IPS-15b (cell line): Measurements from ENCODE around the gene SPRTN.

ENCODE experiments used
- H3K27me3 ChIP-seq: one replicate; pipeline ENCODE4 v1.6.1; 2013; ENCODE audit warnings: low read length; ENCODE audit not compliant: control insufficient read depth, insufficient read depth
- H3K36me3 ChIP-seq: one replicate; pipeline ENCODE4 v1.6.1; 2013; ENCODE audit warnings: low read length; ENCODE audit not compliant: control insufficient read depth, insufficient read depth
- H3K4me1 ChIP-seq: one replicate; pipeline ENCODE4 v1.6.1; 2013; ENCODE audit warnings: mild to moderate bottlenecking, low read length; ENCODE audit not compliant: control insufficient read depth, insufficient read depth
- H3K4me3 ChIP-seq: one replicate; pipeline ENCODE4 v1.5.1; 2013; ENCODE audit warnings: low read depth, low read length
- H3K9ac ChIP-seq: one replicate; pipeline ENCODE4 v1.6.1; 2013; ENCODE audit warnings: low read depth, mild to moderate bottlenecking, low read length
- H3K9me3 ChIP-seq: one replicate; pipeline ENCODE4 v1.6.1; 2013; ENCODE audit warnings: mild to moderate bottlenecking, low read length; ENCODE audit not compliant: control insufficient read depth, insufficient read depth

SPRTN gene, protein sequence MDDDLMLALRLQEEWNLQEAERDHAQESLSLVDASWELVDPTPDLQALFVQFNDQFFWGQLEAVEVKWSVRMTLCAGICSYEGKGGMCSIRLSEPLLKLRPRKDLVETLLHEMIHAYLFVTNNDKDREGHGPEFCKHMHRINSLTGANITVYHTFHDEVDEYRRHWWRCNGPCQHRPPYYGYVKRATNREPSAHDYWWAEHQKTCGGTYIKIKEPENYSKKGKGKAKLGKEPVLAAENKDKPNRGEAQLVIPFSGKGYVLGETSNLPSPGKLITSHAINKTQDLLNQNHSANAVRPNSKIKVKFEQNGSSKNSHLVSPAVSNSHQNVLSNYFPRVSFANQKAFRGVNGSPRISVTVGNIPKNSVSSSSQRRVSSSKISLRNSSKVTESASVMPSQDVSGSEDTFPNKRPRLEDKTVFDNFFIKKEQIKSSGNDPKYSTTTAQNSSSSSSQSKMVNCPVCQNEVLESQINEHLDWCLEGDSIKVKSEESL

DNA sequence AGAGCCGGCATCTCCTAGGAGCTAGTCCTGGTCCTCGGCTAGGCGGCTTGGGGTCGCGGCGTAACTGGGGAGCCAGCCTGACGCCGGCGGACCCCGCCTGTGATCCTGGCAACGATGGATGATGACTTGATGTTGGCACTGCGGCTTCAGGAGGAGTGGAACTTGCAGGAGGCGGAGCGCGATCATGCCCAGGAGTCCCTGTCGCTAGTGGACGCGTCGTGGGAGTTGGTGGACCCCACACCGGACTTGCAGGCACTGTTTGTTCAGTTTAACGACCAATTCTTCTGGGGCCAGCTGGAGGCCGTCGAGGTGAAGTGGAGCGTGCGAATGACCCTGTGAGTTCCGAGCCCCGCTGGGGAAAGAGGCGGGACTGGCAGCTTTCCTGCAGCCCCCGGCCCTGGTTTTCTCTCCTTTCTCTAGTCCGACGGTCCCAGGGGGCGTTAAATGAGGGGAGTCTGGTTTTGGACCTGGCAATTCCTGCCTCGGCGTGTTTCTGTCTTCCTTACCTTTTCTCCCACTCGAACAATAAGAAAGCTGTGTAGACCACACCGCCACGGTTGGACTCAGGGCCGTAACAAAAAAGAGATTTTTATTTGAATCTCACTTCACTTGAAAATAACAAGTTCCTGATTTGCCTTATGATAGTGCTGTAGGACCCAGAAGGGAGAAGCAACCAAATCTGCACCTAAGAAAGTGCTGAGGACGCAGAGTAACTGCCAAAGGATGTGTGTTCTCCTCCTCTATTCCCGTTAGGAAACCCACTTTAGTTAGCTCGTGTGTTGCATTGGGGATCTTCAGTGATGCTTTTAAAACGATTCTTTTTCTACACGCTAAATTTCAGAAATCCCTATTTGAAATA lies at the start of gene SPRTN:
Gene SPRTN (plus strand): TSS at position 24 of the 859 bp plus-strand sequence. CDS start 91 bp downstream, at position 115.
- Histone ChIP-seq H3K9me3 (no peaks in the 10 kb centered on the region), H3K4me3 (peak within 1 kb of the TSS; percentile 92), H3K9ac (peak within 1 kb of the TSS; percentile 88), H3K36me3 (no peaks in the 10 kb centered on the region), H3K4me1 (peaks cover 3% of the 10 kb centered on the region), H3K27me3 (no peaks in the 10 kb centered on the region)

DNA sequence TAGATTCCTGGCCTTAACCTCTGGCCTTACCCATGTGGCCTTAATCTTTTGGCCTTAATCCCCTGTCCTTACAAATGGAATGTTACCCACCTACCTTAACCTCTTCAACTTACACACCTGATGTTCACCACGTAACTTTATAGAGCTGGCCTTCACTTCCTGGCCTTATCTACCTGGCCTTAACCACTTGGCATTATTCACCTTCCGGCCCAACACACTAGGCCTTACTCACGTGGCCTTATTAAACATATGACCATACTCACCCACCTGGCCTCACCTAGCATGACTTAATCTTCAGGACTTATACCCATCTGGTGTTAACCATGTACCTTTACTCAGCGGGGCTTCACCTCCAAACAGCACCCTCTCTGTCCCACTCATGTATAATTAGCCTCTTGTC lies 42.2 kb upstream of the SPRTN start:
- H3K4me3 ChIP-seq = no peak overlapping the region
- no peaks in the 10 kb centered on the region for H3K36me3 ChIP-seq

DNA sequence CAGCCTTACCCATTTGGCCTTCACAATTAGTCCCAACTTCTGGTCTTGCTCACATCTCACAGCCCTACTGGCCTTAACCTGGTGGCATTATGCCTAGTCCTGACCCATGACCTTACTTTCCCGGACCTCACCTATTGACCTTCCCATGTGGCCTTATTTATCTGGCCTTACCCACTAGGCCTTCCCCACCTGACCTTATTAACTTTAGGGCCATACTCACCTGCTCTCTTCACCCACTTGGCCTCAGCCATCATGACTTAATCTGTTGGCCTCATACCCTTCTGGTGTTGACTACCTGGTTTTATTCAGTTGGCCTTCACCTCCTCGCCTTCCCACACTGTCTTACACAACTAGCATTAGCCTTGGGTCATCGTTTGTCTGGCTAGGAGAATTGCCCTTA lies 36.1 kb upstream of the SPRTN start:
- Histone ChIP-seq H3K4me1 (no peaks in the 10 kb centered on the region), H3K36me3 (no peaks in the 10 kb centered on the region), H3K9ac (no peak overlapping the region), H3K9me3 (no peaks in the 10 kb centered on the region), H3K4me3 (no peak overlapping the region), H3K27me3 (no peaks in the 10 kb centered on the region)

More for the DNA sequence above, 42.2 kb upstream of the SPRTN start:
- no peaks in the 10 kb centered on the region for H3K4me1 ChIP-seq
- no peaks in the 10 kb centered on the region for H3K9me3 ChIP-seq
- H3K27me3 ChIP-seq = no peaks in the 10 kb centered on the region
- H3K9ac ChIP-seq = no peak overlapping the region

DNA sequence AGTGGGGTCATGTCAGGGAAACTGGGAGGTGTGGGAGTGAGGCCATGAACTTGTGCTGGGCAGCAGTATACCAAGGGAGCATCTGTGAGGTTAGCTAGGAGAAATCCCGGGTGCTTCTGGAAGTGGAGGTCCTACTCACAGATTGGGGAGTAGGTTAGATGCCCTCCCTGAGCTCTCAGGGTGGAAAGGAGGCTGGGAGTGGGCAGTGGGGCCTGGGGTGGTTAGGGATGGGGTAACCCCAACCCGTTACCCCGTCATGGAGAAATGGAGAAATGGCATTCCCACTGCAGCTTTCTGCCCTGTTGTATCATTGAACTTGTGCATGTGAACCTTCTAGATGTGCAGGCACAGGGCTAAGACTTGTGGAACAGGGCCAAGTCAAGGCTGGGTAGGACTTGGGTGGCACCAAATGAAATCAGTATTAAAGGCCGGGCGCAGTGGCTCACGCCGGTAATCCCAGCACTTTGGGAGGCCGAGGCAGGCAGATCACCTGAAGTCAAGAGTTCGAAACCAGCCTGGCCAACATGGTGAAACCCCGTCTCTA lies 27.6 kb upstream of the SPRTN start:
- H3K36me3 ChIP-seq = no peaks in the 10 kb centered on the region
- no peak overlapping the region for H3K9ac ChIP-seq
- H3K9me3 ChIP-seq = no peaks in the 10 kb centered on the region
- no peaks in the 10 kb centered on the region for H3K27me3 ChIP-seq
- H3K4me1 ChIP-seq = no peaks in the 10 kb centered on the region
- no peak overlapping the region for H3K4me3 ChIP-seq

DNA sequence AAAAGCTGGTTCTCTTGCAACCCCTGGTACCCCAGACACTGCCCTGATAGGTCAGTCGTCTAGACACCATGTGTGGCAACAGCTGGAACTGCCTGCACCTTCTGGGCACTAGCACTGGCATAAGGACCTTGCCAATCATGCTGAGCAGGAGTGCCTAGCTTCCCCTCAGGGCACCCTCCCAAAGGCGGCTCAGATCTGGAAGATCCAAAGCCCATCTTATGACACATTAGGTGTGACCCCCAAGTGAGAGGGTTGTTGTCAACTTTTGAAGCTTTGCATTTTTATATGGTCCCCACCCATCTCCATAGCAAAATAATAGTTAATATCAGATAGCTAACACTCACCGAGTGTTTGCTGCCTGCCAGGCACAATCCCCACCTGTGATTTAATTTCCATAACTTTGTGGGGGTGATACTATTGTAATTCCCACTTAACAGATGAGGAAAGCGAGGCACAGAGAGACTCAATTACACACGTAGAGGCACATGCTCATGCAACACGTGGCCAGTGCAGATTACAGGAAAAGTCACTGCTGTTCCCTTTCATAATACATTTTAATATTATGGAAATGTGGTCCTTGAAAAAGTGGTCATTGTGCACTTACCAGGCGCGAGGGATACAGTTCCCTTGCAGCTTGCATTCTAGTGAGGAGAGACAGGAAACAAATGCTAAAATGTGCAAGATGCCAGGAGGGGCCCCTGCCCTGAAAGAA lies 26.2 kb upstream of the SPRTN start:
- no peaks in the 10 kb centered on the region for H3K9me3 ChIP-seq
- no peaks in the 10 kb centered on the region for H3K27me3 ChIP-seq
- H3K9ac ChIP-seq = no peak overlapping the region
- no peak overlapping the region for H3K4me3 ChIP-seq
- no peaks in the 10 kb centered on the region for H3K36me3 ChIP-seq
- H3K4me1 ChIP-seq = no peaks in the 10 kb centered on the region

DNA sequence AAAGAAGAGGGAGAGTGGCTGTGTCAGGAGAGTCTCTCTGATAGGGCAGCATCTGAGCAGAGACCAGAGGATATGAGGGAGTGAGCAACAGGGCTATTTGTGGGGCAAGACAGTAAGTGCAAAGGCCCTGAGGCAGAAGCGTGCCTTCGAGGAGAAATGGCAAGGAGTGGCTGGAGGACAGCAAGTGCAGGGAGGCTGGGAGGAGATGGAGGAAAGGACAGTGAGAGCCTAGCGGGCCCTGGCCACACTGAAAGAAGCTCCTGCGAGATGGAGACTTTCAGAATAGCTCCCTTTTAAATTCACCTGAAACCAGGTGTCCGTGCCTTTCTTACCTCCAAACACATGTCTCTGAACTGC lies 25.7 kb upstream of the SPRTN start:
- no peak overlapping the region for H3K4me3 ChIP-seq
- H3K4me1 ChIP-seq = no peaks in the 10 kb centered on the region
- H3K36me3 ChIP-seq = no peaks in the 10 kb centered on the region
- H3K9me3 ChIP-seq = no peaks in the 10 kb centered on the region
- no peak overlapping the region for H3K9ac ChIP-seq
- H3K27me3 ChIP-seq = no peaks in the 10 kb centered on the region

DNA sequence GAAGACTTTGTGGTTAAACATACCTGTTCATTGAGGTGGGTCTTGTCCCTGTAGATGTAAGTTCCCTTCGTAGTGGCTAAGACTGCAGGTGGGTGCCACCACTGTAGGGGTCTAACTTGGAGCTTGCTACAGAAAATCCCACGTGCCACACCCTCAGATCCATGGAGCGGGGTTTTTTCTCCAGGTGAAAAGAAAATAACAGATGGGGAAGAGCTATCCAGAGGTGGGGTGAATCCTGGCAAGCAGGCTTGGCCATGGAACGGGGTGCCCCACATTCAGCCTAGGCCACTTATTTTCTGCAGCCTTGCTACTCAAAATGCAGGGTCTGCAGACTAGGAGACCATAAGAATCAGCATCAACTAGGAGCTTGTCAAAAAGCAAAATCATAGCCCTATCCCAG lies 24.4 kb upstream of the SPRTN start:
- Histone ChIP-seq H3K36me3 (no peaks in the 10 kb centered on the region), H3K9ac (no peak overlapping the region), H3K4me3 (no peak overlapping the region), H3K27me3 (no peaks in the 10 kb centered on the region), H3K9me3 (no peaks in the 10 kb centered on the region), H3K4me1 (no peaks in the 10 kb centered on the region)

DNA sequence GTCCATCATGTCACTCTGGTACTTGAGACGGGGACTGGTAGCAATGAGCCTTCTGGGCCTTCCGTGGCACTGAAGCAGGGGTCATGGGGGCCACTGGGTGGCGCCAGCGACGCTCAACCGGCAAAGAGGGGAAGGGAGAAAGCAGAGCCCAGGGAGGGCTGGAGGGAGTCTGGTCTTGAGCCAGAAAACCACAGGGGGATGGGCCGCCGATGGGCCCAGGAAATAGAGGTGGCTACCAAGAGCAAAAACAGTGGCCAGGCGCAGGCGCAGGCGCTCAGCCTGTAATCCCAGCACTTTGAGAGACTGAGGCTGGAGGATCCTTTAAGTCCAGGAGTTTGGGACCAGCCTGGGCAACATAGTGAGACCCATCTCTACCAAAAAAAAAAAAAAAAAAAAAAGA lies 22.2 kb upstream of the SPRTN start:
- Histone ChIP-seq H3K9ac (no peak overlapping the region), H3K27me3 (no peaks in the 10 kb centered on the region), H3K4me1 (no peaks in the 10 kb centered on the region), H3K36me3 (no peaks in the 10 kb centered on the region), H3K4me3 (no peak overlapping the region), H3K9me3 (no peaks in the 10 kb centered on the region)

DNA sequence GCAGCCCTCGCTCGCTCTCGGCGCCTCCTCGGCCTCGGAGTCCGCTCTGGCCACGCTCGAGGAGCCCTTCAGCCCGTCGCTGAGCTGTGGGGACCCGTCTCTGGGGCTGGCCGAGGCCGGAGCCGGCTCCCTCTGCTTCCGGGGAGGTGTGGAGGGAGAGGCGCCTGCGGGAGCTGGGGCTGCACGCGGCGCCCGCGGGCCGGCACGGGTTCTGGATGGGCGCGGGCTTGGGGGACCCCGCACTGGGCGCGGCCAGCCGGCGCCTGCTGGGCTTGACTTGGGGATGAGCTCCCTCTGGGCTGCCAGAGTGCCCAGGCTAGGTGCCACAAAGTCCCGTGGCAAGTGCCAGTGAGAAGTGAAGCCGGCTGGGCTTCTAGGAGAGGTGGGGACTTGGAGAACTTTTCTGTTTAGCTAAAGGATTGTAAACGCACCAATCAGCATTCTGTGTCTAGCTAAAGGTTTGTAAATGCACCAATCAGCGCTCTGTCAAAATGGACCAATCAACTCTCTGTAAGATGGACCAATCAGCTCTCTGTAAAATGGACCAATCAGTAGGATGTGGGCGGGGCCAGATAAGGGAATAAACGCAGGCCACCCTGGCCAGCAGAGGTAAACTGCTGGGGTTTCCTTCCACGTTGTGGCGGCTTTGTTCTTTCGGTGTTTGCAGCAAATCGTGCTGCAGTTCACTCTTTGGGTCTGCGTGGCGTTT lies 20.6 kb upstream of the SPRTN start:
- Histone ChIP-seq H3K4me1 (no peaks in the 10 kb centered on the region), H3K27me3 (no peaks in the 10 kb centered on the region), H3K9me3 (no peaks in the 10 kb centered on the region), H3K9ac (no peak overlapping the region), H3K4me3 (no peak overlapping the region), H3K36me3 (no peaks in the 10 kb centered on the region)

DNA sequence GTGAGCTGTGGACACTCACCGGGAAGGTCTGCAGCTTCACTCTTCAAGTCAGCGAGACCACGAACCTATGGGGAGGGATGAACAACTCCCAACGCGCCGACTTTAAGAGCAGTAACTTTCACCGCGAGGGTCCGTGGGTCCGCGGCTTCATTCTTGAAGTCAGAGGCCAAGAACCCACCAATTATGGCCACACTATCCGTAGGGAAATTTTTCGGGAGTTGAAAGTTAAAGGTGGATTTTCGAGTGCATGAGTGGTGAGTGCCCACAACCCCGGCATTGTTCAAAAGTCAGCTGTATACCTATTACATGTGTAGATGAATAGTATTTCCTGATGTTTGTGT lies 20.1 kb upstream of the SPRTN start:
- Histone ChIP-seq H3K4me1 (no peaks in the 10 kb centered on the region), H3K9ac (no peak overlapping the region), H3K27me3 (no peaks in the 10 kb centered on the region), H3K36me3 (no peaks in the 10 kb centered on the region), H3K9me3 (no peaks in the 10 kb centered on the region), H3K4me3 (no peak overlapping the region)

DNA sequence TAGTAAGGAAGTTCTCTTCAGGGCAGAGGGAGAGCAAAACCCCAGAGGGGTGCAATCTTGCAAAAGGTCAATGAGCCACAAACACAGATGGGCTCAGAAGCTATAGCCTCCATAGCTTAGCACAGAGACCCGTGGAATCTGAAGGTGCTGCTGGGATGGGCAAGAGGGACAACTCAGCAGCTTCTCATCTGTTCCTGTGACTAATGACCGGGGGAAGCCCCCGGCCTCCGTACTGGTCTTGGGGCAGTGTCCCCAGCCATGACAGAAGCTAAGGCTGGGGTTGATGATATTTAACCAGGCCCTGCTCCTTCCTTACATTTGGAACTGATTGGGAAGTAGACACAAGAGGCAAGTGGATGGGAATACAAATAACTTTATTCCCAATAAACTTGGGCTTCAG lies 19.5 kb upstream of the SPRTN start:
- H3K9me3 ChIP-seq = no peaks in the 10 kb centered on the region
- H3K4me3 ChIP-seq = no peak overlapping the region
- H3K4me1 ChIP-seq = no peaks in the 10 kb centered on the region
- no peaks in the 10 kb centered on the region for H3K36me3 ChIP-seq
- H3K27me3 ChIP-seq = no peaks in the 10 kb centered on the region
- H3K9ac ChIP-seq = no peak overlapping the region
